Breast epithelium (tissue), 4 donors: ENCODE results near the gene AEN. TPM values are rescaled to one million over a fixed set of nuclear protein-coding genes. Genes with fewer than 3 reads are reported as not detected.

Experiments used
- DNase-seq, 2 donors: peaks; one replicate each; pipeline ENCODE4 v3.0.0-alpha.2; 2019; ENCODE audit warnings: low spot score in 2 of 2
- H3K27ac ChIP-seq, 2 donors: fragments of 200-600 bp; sonication (generic) in 1 of 2; one replicate each; pipeline ENCODE4 v1.5.1; 2016 to 2019; ENCODE audit warnings: mild to moderate bottlenecking in 1 of 2
- H3K27me3 ChIP-seq, 2 donors: fragments of 200-600 bp; sonication (generic) in 1 of 2; one replicate each; pipeline versions ENCODE4 v1.5.1 to v1.6.0; 2017 to 2019; ENCODE audit warnings: control low read depth in 1 of 2, mild to moderate bottlenecking in 1 of 2
- H3K36me3 ChIP-seq: fragments of 200-600 bp; one replicate; pipeline ENCODE4 v1.5.1; 2019
- H3K4me1 ChIP-seq, 2 donors: fragments of 200-600 bp; sonication (generic); one replicate each; pipeline ENCODE4 v1.5.1; 2016 to 2019; ENCODE audit warnings: control low read depth in 1 of 2
- H3K4me3 ChIP-seq, 3 donors: fragments of 200-600 bp; sonication (generic); 1 replicate in 2 of 3; 2 replicates in 1 of 3; pipeline ENCODE4 v1.5.1; 2016 to 2019; ENCODE audit warnings: mild to moderate bottlenecking in 3 of 3, moderate library complexity in 2 of 3
- H3K9me3 ChIP-seq, 2 donors: fragments of 200-600 bp; sonication (generic) in 1 of 2; one replicate each; pipeline ENCODE4 v1.5.1; 2016 to 2019; ENCODE audit warnings: control low read depth in 1 of 2
- CTCF ChIP-seq, 3 donors: fragments of 450-650 bp; IDR thresholded peaks; one replicate each; pipeline ENCODE4 v1.5.1; 2016 to 2017; ENCODE audit warnings: antibody characterized with exemption in 3 of 3, mild to moderate bottlenecking in 3 of 3, moderate library complexity in 3 of 3
- POLR2A ChIP-seq: fragments of 450-650 bp; IDR thresholded peaks from one replicate; pipeline ENCODE4 v1.6.1; 2016; ENCODE audit warnings: antibody characterized with exemption, mild to moderate bottlenecking, moderate library complexity
- POLR2AphosphoS5 ChIP-seq, 3 donors: sonication (generic); formaldehyde crosslinking; IDR thresholded peaks; one replicate each; pipeline ENCODE4 v1.6.1; 2017; ENCODE audit warnings: antibody characterized with exemption in 3 of 3
- intact Hi-C: fragments of 100-400 bp; cut with DNase I; formaldehyde crosslinking; loops from one replicate; pipeline ENCODE4 v1.15.1; 2023; ENCODE audit warnings: low total_unique reads
- total RNA-seq, 3 donors: library from RNA; depleted of rRNA; stranded (reverse); fragments of >200 nt; gene quantifications; one replicate each; pipeline ENCODE4 v1.1.0, GENCODE V29; 2016

AEN gene
- total RNA-seq, 3 donors from 2014 or later, result 11.7 to 21.6 (median 18.1) TPM

GRCh38 chr15:88617790-88618189, 3.4 kb upstream of the AEN start:
- TF ChIP-seq POLR2A (no peak), CTCF (IDR thresholded peaks at IDR 0.05) (no peak), POLR2AphosphoS5 (IDR thresholded peaks at IDR 0.05) (no peak)
- Histone ChIP-seq H3K9me3 (no peaks in the 10 kb centered on the region), H3K27me3 (no peaks in the 10 kb centered on the region), H3K36me3 (no peaks in the 10 kb centered on the region), H3K27ac (no peak overlapping the region), H3K4me1 (peaks cover 4 to 6% of the 10 kb centered on the region in 2 donors), H3K4me3 (no peak overlapping the region)
- intact Hi-C loops, result no loop called here
- DNase-seq, result no peak

- H3K9me3 ChIP-seq, result no peaks in the 10 kb centered on the region
- H3K4me1 ChIP-seq, result peaks cover 4 to 10% of the 10 kb centered on the region in 2 donors
- H3K4me3 ChIP-seq, result no peak overlapping the region
- intact Hi-C loops, result no loop called here
- no peak for DNase-seq
- TF ChIP-seq POLR2AphosphoS5 (IDR thresholded peaks at IDR 0.05) (no peak), POLR2A (no peak), CTCF (IDR thresholded peaks at IDR 0.05) (no peak)
- no peaks in the 10 kb centered on the region for H3K27me3 ChIP-seq
- no peaks in the 10 kb centered on the region for H3K36me3 ChIP-seq
- no peak overlapping the region for H3K27ac ChIP-seq
Measured at GRCh38 chr15:88618686-88619085, 2.5 kb upstream of the AEN start.

- intact Hi-C loops, result no loop called here
Measured at GRCh38 chr15:88619796-88620195, 1.3 kb upstream of the AEN start.

GRCh38 chr15:88621789-88622604, 857 bp downstream of the AEN start:
- no peaks in the 10 kb centered on the region for H3K27me3 ChIP-seq
- H3K4me1 ChIP-seq, result peaks cover 4 to 10% of the 10 kb centered on the region in 2 donors
- no peaks in the 10 kb centered on the region for H3K9me3 ChIP-seq
- H3K27ac ChIP-seq, result peak overlapping the region; percentile 85 to 91
- peak overlapping the region; percentile 83 to 93 (median 93) for H3K4me3 ChIP-seq
- no peak for TF ChIP-seq CTCF (IDR thresholded peaks at IDR 0.05)
- no peak for DNase-seq
- H3K36me3 ChIP-seq, result no peaks in the 10 kb centered on the region
- intact Hi-C loops, result no loop called here

More at GRCh38 chr15:88619796-88620195, 1.3 kb upstream of the AEN start:
- H3K4me3 ChIP-seq, result no peak overlapping the region
- DNase-seq, result no peak
- H3K27ac ChIP-seq, result no peak overlapping the region
- TF ChIP-seq POLR2A, result no peak
- no peak for TF ChIP-seq CTCF (IDR thresholded peaks at IDR 0.05)
- TF ChIP-seq POLR2AphosphoS5 (IDR thresholded peaks at IDR 0.05), result no peak
- H3K27me3 ChIP-seq, result no peaks in the 10 kb centered on the region
- peaks cover 4 to 10% of the 10 kb centered on the region in 2 donors for H3K4me1 ChIP-seq
- H3K36me3 ChIP-seq, result no peaks in the 10 kb centered on the region
- no peaks in the 10 kb centered on the region for H3K9me3 ChIP-seq

GRCh38 chr15:88622605-88622975, 1.4 kb downstream of the AEN start:
- peaks cover 4 to 10% of the 10 kb centered on the region in 2 donors for H3K4me1 ChIP-seq
- H3K27ac ChIP-seq, result peak overlapping the region; percentile 85 to 91
- DNase-seq, result no peak

More at GRCh38 chr15:88622605-88622975, 1.4 kb downstream of the AEN start:
- intact Hi-C loops, result no loop called here
- TF ChIP-seq POLR2A (no peak), POLR2AphosphoS5 (IDR thresholded peaks at IDR 0.05) (no peak), CTCF (IDR thresholded peaks at IDR 0.05) (no peak)
- no peaks in the 10 kb centered on the region for H3K27me3 ChIP-seq
- H3K4me3 ChIP-seq, result peak overlapping the region; percentile 83 to 93 (median 93)
- H3K9me3 ChIP-seq, result no peaks in the 10 kb centered on the region
- no peaks in the 10 kb centered on the region for H3K36me3 ChIP-seq
